Hypothalamus (tissue), 51 donors: ENCODE measurements around the gene NPEPL1.

ENCODE experiments used
- DNase-seq, 51 donors: peaks; one replicate each; lab custom pipeline; 2025; lab: John Stamatoyannopoulos, UW

NPEPL1 gene

GRCh38 chr20:58678806-58679205 is 13.8 kb upstream of the NPEPL1 start:
- no peak for DNase-seq

- no peak for DNase-seq
These were observed 9.7 kb upstream of the NPEPL1 start for GRCh38 chr20:58682656-58683531.

- DNase-seq, result no peak
These were observed 8.3 kb upstream of the NPEPL1 start for GRCh38 chr20:58684291-58684690.

- no peak for DNase-seq
These were observed 6.6 kb upstream of the NPEPL1 start for GRCh38 chr20:58685988-58686387.

GRCh38 chr20:58688414-58688813 is 4.2 kb upstream of the NPEPL1 start:
- no peak for DNase-seq

GRCh38 chr20:58688840-58689239 is 3.8 kb upstream of the NPEPL1 start:
- peak in 6 of 51 donors; percentile 14 to 25 (median 20) for DNase-seq

- DNase-seq, result peak in 1 of 51 donors; percentile 16
These were observed 2.0 kb upstream of the NPEPL1 start for GRCh38 chr20:58690396-58691135.

GRCh38 chr20:58691773-58692578 is 624 bp upstream of the NPEPL1 start:
- no peak for DNase-seq

GRCh38 chr20:58693226-58694006 is 816 bp downstream of the NPEPL1 start:
- peak in 1 of 51 donors; percentile 18 for DNase-seq

- DNase-seq, result no peak
These were observed 1.9 kb downstream of the NPEPL1 start for GRCh38 chr20:58694241-58695083.

GRCh38 chr20:58695084-58695722 is 2.6 kb downstream of the NPEPL1 start:
- DNase-seq, result no peak

GRCh38 chr20:58695895-58696375 is 3.3 kb downstream of the NPEPL1 start:
- DNase-seq, result no peak

- no peak for DNase-seq
These were observed 3.9 kb downstream of the NPEPL1 start for GRCh38 chr20:58696411-58696961.

GRCh38 chr20:58697201-58697866 is 4.7 kb downstream of the NPEPL1 start:
- DNase-seq, result no peak

GRCh38 chr20:58697867-58698703 is 5.5 kb downstream of the NPEPL1 start:
- no peak for DNase-seq

- no peak for DNase-seq
These were observed 6.4 kb downstream of the NPEPL1 start for GRCh38 chr20:58698741-58699622.
